ENCODE data around the gene NLRP3. TPM values are rescaled to one million over a fixed set of nuclear protein-coding genes. Genes with fewer than 3 reads are reported as not detected.

NLRP3 gene
- total and polyA plus RNA-seq, 9 of the 15 experiments (the other 6 are each of a cell fraction or from before 2014, with no cell fraction given) = not detected

- TF ChIP-seq ZNF280A (IDR thresholded peaks at IDR 0.05; ENCODE audit: low read depth, partially characterized antibody) = no peak
- TF ChIP-seq NR2C2 (CRISPR knock-in tag; IDR thresholded peaks at IDR 0.05) = no peak
- 0 out of 2 replicates have a peak, but pooled peaks have one; percentile 23 for TF ChIP-seq NR2C2 (tag; IDR thresholded peaks at IDR 0.05)
- no peak for TF ChIP-seq HNRNPK (IDR thresholded peaks at IDR 0.05; ENCODE audit: low read depth, low read length, poor library complexity, severe bottlenecking)
- TF ChIP-seq ZNF263 (CRISPR knock-in tag; IDR thresholded peaks at IDR 0.05; ENCODE audit: borderline replicate concordance) = no peak
- TF ChIP-seq DACH1 (IDR thresholded peaks at IDR 0.05; ENCODE audit: partially characterized antibody) = no peak
Observed at GRCh38 chr1:247445526-247446356, 29.8 kb downstream of the NLRP3 start (continued).

- ATAC-seq (no peak), FAIRE-seq (no peak)
Observed at GRCh38 chr1:247447162-247447909, 31.4 kb downstream of the NLRP3 start.

More at GRCh38 chr1:247447162-247447909, 31.4 kb downstream of the NLRP3 start:
- ChIA-PET POLR2A (no interaction called here), CTCF (ENCODE audit: low intra/inter-chr PET ratio) (no interaction called here)
- Histone ChIP-seq H3K9me3 (replicated peaks; ENCODE audit: control insufficient read depth, insufficient read depth, low read depth, low read length) (no peaks in the 10 kb centered on the region), H3K27ac (ENCODE audit: extremely low read depth, low read depth, low read length) (no peak overlapping the region), H3K4me2 (ENCODE audit: insufficient read depth, low read length) (peak overlapping the region; percentile 54), H3K4me3 (no peak overlapping the region), H2AFZ (ENCODE audit: low read depth, low read length) (peak overlapping the region; percentile 89), H3K36me3 (ENCODE audit: control insufficient read depth, insufficient read depth, low read length) (no peaks in the 10 kb centered on the region), H3K27me3 (ENCODE audit: control insufficient read depth in 2 of 2, insufficient read depth in 2 of 2, low read length in 2 of 2) (peaks cover 28 to 47% of the 10 kb centered on the region in 2 experiments), H4K20me1 (replicated peaks; ENCODE audit: control insufficient read depth, insufficient read depth, low read length) (no peaks in the 10 kb centered on the region), H3K79me2 (ENCODE audit: control insufficient read depth, insufficient read depth, low read length) (no peaks in the 10 kb centered on the region), H3K4me1 (replicated peaks in 1 of 2; ENCODE audit: control insufficient read depth in 2 of 2, insufficient read depth in 2 of 2, low read length in 2 of 2) (peaks cover 0 to 6% of the 10 kb centered on the region in 2 experiments; a peak in 2 of 5 replicates), H3K9ac (ENCODE audit: insufficient read depth in 1 of 2, low read depth in 2 of 2, low read length in 2 of 2) (peak overlapping the region in 1 of 2 experiments; percentile 14; a peak in 1 of 4 replicates), H3K9me1 (ENCODE audit: control insufficient read depth, insufficient read depth, low read length) (no peaks in the 10 kb centered on the region)
- TSS peak; percentile 41 for BruUV-seq (replicated peaks)
- DNase-seq (ENCODE audit: extremely low read depth in 1 of 4, low spot score in 3 of 4) = no peak
- intact Hi-C loops (cut with micrococcal nuclease) = no loop called here
- WGBS (ENCODE audit: insufficient coverage, low coverage, missing lambda C conversion rate) = 11% methylated on average over 7 of the region's 7 CpGs
- in situ Hi-C loops (cut with MboI) = no loop called here
- peak; percentile 46; the same call in 1 of the 2 replicates for TF ChIP-seq MAFK (IDR thresholded peaks at IDR 0.05; ENCODE audit: low read length)
- no peak for TF ChIP-seq TBL1XR1 (IDR thresholded peaks at IDR 0.05; ENCODE audit: low read length in 2 of 2)
- TF ChIP-seq C11orf30 (IDR thresholded peaks at IDR 0.05; ENCODE audit: low read depth) = peak; percentile 76
- TF ChIP-seq MYNN (IDR thresholded peaks at IDR 0.05) = no peak
- no peak for TF ChIP-seq MYNN (CRISPR knock-in tag; IDR thresholded peaks at IDR 0.05)
- TF ChIP-seq SETDB1 (IDR thresholded peaks at IDR 0.05; ENCODE audit: low read length) = no peak
- TF ChIP-seq MAFG (tag; conservative IDR thresholded peaks at IDR 0.05) = peak; percentile 69
- 0 out of 2 replicates have a peak, but pooled peaks have one; percentile 11 for TF ChIP-seq ELF2 (CRISPR knock-in tag; IDR thresholded peaks at IDR 0.05)
- no peak for TF ChIP-seq ARHGAP35 (IDR thresholded peaks at IDR 0.05; ENCODE audit: partially characterized antibody)
- peak; percentile 69 for TF ChIP-seq MAFF (IDR thresholded peaks at IDR 0.05; ENCODE audit: low read length)
- TF ChIP-seq ZNF316 (IDR thresholded peaks at IDR 0.05) = peak; percentile 94

All from K562 (cell line).